Subcutaneous adipose tissue (tissue), 4 donors: Measurements from ENCODE around the gene NR3C2. TPM values are rescaled to one million over a fixed set of nuclear protein-coding genes. Genes with fewer than 3 reads are reported as not detected.

ENCODE experiments used
- total RNA-seq, 4 donors: library from RNA; depleted of rRNA; stranded (reverse); fragments of >200 nt; gene quantifications; one replicate each; pipeline ENCODE4 v1.1.0, GENCODE V29; 2016
- TF ChIP-seq, protein P1 (sequence below): fragments of 450-650 bp; IDR thresholded peaks from one replicate; pipeline ENCODE4 v1.5.1; 2016; ENCODE audit warnings: low read depth, mild to moderate bottlenecking, control low read depth, antibody characterized with exemption, moderate library complexity

Gene NR3C2
- total RNA-seq, 4 donors from 2014 or later: 7.5 to 17.0 (median 8.9) TPM

DNA sequence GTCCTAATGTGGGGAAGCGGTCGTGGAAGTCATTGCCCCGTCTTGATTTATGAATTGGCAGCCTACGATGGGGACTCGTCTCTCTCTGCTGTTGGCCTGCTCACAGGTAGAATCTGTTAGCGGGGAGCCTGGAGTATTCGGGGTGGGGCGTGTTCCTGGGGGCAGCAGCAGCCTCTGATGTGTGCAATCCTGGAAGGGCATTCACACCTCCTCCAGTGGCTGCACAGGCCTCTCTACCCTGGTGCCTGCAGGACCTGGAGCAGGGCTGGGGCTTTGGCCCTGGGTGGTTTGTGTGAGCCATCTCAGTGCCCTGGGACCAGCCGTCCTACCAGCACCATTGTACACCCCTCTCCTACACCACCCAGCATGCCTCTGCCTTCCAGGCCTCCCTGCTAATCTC lies 369.4 kb downstream of the NR3C2 start:
- TF ChIP-seq, protein P1, sequence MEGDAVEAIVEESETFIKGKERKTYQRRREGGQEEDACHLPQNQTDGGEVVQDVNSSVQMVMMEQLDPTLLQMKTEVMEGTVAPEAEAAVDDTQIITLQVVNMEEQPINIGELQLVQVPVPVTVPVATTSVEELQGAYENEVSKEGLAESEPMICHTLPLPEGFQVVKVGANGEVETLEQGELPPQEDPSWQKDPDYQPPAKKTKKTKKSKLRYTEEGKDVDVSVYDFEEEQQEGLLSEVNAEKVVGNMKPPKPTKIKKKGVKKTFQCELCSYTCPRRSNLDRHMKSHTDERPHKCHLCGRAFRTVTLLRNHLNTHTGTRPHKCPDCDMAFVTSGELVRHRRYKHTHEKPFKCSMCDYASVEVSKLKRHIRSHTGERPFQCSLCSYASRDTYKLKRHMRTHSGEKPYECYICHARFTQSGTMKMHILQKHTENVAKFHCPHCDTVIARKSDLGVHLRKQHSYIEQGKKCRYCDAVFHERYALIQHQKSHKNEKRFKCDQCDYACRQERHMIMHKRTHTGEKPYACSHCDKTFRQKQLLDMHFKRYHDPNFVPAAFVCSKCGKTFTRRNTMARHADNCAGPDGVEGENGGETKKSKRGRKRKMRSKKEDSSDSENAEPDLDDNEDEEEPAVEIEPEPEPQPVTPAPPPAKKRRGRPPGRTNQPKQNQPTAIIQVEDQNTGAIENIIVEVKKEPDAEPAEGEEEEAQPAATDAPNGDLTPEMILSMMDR: no peak

DNA sequence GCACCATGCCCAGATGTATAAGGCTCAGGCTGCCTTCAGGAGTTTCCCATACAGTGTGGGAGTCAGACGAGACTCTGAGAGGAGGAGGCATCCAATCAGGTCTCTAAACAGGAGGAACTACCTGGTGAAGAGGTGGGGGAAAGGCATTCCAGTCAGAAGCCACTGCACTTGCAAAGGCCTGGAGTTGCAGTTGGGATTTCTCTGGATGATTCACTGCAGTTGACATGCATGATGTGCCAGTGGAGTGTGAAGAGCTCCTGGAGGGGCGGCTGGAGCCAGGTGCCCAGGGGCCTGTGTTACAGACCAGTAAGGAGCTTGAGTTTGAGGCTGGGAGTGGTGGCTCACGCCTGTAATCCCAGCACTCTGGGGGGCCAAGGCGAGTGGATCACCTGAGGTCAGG lies 371.2 kb downstream of the NR3C2 start:
- TF ChIP-seq, protein P1: no peak

DNA sequence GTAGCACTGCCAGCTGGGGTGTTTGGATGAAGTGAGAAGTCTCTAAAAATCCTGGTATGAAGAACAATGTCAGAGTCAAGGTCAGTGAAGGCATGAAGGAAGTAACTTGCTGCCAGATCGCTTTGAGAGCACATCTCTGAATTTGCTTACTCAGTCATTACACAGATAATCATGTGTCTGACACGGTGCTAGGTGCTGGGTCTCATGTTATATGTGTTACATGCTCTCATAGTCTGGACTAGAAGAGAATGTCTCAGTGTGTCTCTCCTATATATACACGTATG lies 372.4 kb downstream of the NR3C2 start:
- TF ChIP-seq, protein P1: no peak

- TF ChIP-seq, protein P1: no peak
These were observed 372.9 kb downstream of the NR3C2 start for GRCh38 chr4:148069086-148069894.

GRCh38 chr4:148068065-148068911 lies 373.9 kb downstream of the NR3C2 start:
- TF ChIP-seq, protein P1: no peak

DNA sequence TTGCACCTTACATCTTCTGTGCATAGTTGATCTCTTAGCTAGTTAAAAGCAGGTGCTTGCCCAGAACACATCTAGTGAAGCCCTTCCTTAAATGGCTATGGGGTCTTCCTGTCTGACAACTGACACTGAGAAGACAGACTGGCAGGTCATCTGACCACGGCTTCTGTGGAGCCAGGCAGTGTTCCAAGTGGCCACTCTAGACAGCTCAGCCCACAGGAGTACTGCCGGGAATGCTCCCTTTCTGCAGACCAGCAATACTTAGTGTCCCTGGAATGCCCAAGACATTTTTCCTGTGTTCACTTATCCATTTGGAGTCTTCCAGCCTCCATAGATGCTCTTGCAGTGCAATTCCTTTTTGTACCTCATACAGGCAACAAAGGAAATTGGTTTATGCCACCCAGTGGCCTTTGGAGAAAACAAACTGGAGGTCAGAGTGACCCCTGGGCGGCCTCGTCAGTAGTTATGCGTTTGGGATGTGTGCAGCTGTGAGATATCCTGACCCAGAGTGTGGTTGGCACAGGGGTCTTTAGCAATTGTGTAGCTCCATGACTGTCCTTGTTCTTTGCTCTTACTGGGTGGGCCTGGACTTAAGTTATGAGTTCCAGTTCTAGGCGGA lies 374.8 kb downstream of the NR3C2 start:
- TF ChIP-seq, protein P1: no peak

DNA sequence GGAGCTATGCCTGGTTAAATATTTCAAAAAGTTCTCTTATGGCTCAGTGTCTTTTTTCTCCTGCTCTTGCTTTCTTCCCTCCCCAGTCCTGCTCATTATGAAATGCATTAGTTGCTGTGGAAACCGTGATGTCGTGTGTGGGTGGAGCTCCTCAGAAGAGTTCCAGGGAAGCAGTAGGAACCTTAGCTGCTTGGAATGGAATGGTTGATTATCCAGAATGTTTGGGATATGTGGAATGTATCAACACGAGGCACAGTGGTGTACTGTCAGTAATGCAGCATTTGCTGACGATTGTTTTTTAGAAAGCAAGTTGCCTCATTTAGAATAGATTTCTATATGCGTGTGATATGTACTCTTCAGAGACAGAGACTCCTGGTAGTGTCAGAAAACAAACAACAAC lies 377.1 kb downstream of the NR3C2 start:
- TF ChIP-seq, protein P1: no peak
